Measurements from ENCODE around the gene GBP1.
"Not testable (repeated sequence)": the region's sequence is repeated elsewhere in the genome, so short reads cannot be mapped to it uniquely, and the experiment has no call there.

Gene GBP1

GRCh38 chr1:89025928-89026327 lies 39.1 kb downstream of the GBP1 start:
- H3K4me2 ChIP-seq (ENCODE audit: low read length): no peak overlapping the region
- H3F3A ChIP-seq (ENCODE audit: control insufficient read depth, insufficient read depth): no peaks in the 10 kb centered on the region
- H3K36me3 ChIP-seq (ENCODE audit: control insufficient read depth, low read length): no peaks in the 10 kb centered on the region
- H3K27ac ChIP-seq (ENCODE audit: low read depth, low read length): no peak overlapping the region
- no peak overlapping the region for H3K4me3 ChIP-seq (ENCODE audit: low read length)
- H4K20me1 ChIP-seq (ENCODE audit: control insufficient read depth, insufficient read depth, low read depth, low read length): no peaks in the 10 kb centered on the region
- peaks cover 8% of the 10 kb centered on the region for H3K4me1 ChIP-seq (ENCODE audit: control insufficient read depth, low read length)
- no peaks in the 10 kb centered on the region for H3K27me3 ChIP-seq (ENCODE audit: control insufficient read depth, low read length)
- H3K9me2 ChIP-seq (replicated peaks; ENCODE audit: control insufficient read depth, low read length): no peaks in the 10 kb centered on the region
- no peaks in the 10 kb centered on the region for H3K79me2 ChIP-seq (ENCODE audit: control insufficient read depth, low read length)
- TF ChIP-seq CTCF (IDR thresholded peaks at IDR 0.05; ENCODE audit: low read depth, low read length, poor library complexity, severe bottlenecking) (no peak), EZH2phosphoT487 (IDR thresholded peaks at IDR 0.05; ENCODE audit: borderline replicate concordance, low read length) (no peak)
- no peaks in the 10 kb centered on the region for H3K9me3 ChIP-seq (ENCODE audit: control insufficient read depth, insufficient read depth, low read length)

GRCh38 chr1:89023026-89023425 lies 42.0 kb downstream of the GBP1 start:
- TF ChIP-seq EZH2phosphoT487 (IDR thresholded peaks at IDR 0.05; ENCODE audit: borderline replicate concordance, low read length) (no peak), CTCF (IDR thresholded peaks at IDR 0.05; ENCODE audit: low read depth, low read length, poor library complexity, severe bottlenecking) (no peak)
- H3K27ac ChIP-seq (ENCODE audit: low read depth, low read length): no peak overlapping the region
- no peak overlapping the region for H3K4me3 ChIP-seq (ENCODE audit: low read length)

DNA sequence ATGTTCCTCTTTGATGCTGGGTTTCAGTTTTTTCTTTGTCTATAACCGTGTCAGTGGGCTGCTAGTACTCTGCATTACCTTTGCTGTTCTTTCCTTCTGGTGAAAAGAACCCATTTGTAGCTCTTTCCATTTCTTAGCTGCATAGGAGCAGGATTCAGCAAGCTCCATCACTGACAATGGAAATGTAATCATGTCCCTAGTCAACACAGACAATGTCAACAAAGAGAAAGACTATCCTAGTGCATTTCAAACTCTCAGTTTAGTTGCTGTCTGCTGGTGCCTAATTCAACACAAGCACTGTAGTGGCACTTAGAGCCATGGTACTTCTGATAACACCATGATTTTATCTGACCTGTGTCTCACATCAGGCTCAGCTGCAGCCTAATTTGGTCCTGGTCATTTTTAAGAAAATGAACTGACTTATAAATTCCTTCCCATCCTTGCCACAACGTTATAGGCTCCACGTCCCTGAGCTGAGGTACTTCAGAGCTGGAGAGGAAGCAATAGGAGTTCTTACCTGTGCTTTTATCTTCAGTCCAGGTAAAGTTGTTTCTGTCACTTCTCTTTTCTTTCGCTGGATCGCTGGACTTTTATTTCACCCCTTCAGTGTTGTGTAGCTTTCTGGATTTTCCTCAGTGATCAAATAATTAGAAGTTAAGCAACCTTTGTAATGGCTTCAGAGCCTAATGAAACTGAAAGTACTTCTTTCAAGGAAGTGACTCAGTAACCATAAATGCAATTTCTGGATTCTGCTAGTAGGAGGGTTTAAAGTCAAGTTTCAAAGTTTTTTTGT lies 42.6 kb downstream of the GBP1 start, which contains the start of gene GBP3:
Gene GBP3, minus strand, starts transcription at position 700 of the 793 bp plus-strand sequence. CDS start 2,145 bp downstream, outside the sequence.
- Histone ChIP-seq H3K4me3 (ENCODE audit: low read length) (peak within 1 kb of the TSS; percentile 27), H3K27ac (ENCODE audit: low read depth, low read length) (no peak within 1 kb of the TSS), H3K4me1 (ENCODE audit: control insufficient read depth, low read length) (peaks cover 8% of the 10 kb centered on the region), H3K9me3 (ENCODE audit: control insufficient read depth, insufficient read depth, low read length) (no peaks in the 10 kb centered on the region), H3K79me2 (ENCODE audit: control insufficient read depth, low read length) (no peaks in the 10 kb centered on the region), H3K4me2 (ENCODE audit: low read length) (peak within 1 kb of the TSS; percentile 41), H3K27me3 (ENCODE audit: control insufficient read depth, low read length) (no peaks in the 10 kb centered on the region), H3F3A (ENCODE audit: control insufficient read depth, insufficient read depth) (no peaks in the 10 kb centered on the region), H3K9me2 (replicated peaks; ENCODE audit: control insufficient read depth, low read length) (no peaks in the 10 kb centered on the region), H4K20me1 (ENCODE audit: control insufficient read depth, insufficient read depth, low read depth, low read length) (no peaks in the 10 kb centered on the region), H3K36me3 (ENCODE audit: control insufficient read depth, low read length) (no peaks in the 10 kb centered on the region)
- TF ChIP-seq EZH2phosphoT487 (IDR thresholded peaks at IDR 0.05; ENCODE audit: borderline replicate concordance, low read length): no peak
- TF ChIP-seq CTCF (IDR thresholded peaks at IDR 0.05; ENCODE audit: low read depth, low read length, poor library complexity, severe bottlenecking): no peak

More at GRCh38 chr1:89023026-89023425, 42.0 kb downstream of the GBP1 start:
- peaks cover 8% of the 10 kb centered on the region for H3K4me1 ChIP-seq (ENCODE audit: control insufficient read depth, low read length)
- H3K36me3 ChIP-seq (ENCODE audit: control insufficient read depth, low read length): no peaks in the 10 kb centered on the region
- peak overlapping the region; percentile 41; the same call in 1 of the 2 replicates for H3K4me2 ChIP-seq (ENCODE audit: low read length)
- no peaks in the 10 kb centered on the region for H3K27me3 ChIP-seq (ENCODE audit: control insufficient read depth, low read length)
- H4K20me1 ChIP-seq (ENCODE audit: control insufficient read depth, insufficient read depth, low read depth, low read length): no peaks in the 10 kb centered on the region
- no peaks in the 10 kb centered on the region for H3K9me2 ChIP-seq (replicated peaks; ENCODE audit: control insufficient read depth, low read length)
- H3F3A ChIP-seq (ENCODE audit: control insufficient read depth, insufficient read depth): no peaks in the 10 kb centered on the region
- no peaks in the 10 kb centered on the region for H3K9me3 ChIP-seq (ENCODE audit: control insufficient read depth, insufficient read depth, low read length)
- no peaks in the 10 kb centered on the region for H3K79me2 ChIP-seq (ENCODE audit: control insufficient read depth, low read length)

DNA sequence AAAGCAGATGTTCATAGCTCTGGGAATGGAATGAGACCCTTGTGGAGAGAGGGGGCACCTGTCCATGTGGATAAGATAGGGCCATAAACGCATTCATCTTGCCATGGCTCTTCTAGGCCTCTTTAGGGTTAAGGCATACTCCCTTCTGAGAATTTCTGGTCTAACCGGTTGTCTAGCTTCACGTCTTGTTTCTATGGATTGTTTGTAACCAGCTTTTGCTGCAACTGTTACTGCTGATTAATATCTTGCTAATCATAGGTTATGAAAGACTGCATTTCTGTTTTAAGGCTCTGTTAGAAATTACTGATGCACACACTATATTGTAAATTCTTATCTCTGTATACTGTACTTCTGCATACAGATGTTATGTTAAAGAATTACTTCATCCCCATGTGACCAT lies 46.7 kb downstream of the GBP1 start:
- not testable (repeated sequence) for H3K9me3 ChIP-seq (ENCODE audit: control insufficient read depth, insufficient read depth, low read length); H3K4me2 ChIP-seq (ENCODE audit: low read length); H3K27ac ChIP-seq (ENCODE audit: low read depth, low read length); H4K20me1 ChIP-seq (ENCODE audit: control insufficient read depth, insufficient read depth, low read depth, low read length); H3K27me3 ChIP-seq (ENCODE audit: control insufficient read depth, low read length); H3K79me2 ChIP-seq (ENCODE audit: control insufficient read depth, low read length); H3K4me3 ChIP-seq (ENCODE audit: low read length); H3K4me1 ChIP-seq (ENCODE audit: control insufficient read depth, low read length); H3F3A ChIP-seq (ENCODE audit: control insufficient read depth, insufficient read depth); H3K36me3 ChIP-seq (ENCODE audit: control insufficient read depth, low read length); H3K9me2 ChIP-seq (replicated peaks; ENCODE audit: control insufficient read depth, low read length)
